H1 (cell line): Measurements from ENCODE around the gene MANSC4. TPM values are rescaled to one million over a fixed set of nuclear protein-coding genes. Genes with fewer than 3 reads are reported as not detected.

Experiments used
- CEBPB ChIP-seq: IDR thresholded peaks from 2 replicates; pipeline ENCODE4 v1.6.1; 2012; ENCODE audit warnings: low read depth, low read length
- HDAC2 ChIP-seq, 2 experiments: fragments of 300-600 bp in 1 of 2; sonication (generic) in 1 of 2; IDR thresholded peaks; 2 replicates each; pipeline ENCODE4 v1.6.1; 2011 to 2012; ENCODE audit warnings: low read depth in 2 of 2, low read length in 2 of 2, mild to moderate bottlenecking in 2 of 2, moderate library complexity in 2 of 2, borderline replicate concordance in 1 of 2, inconsistent platforms in 1 of 2
- NANOG ChIP-seq: IDR thresholded peaks from 2 replicates; pipeline ENCODE4 v1.6.1; 2011; ENCODE audit warnings: low read length, low read depth, mild to moderate bottlenecking, inconsistent platforms; ENCODE audit not compliant: insufficient read depth, poor library complexity, severe bottlenecking
- NRF1 ChIP-seq: IDR thresholded peaks from 2 replicates; pipeline ENCODE4 v1.6.1; 2011; ENCODE audit warnings: mild to moderate bottlenecking, low read depth, low read length, improper control_type of control experiment
- SP4 ChIP-seq: IDR thresholded peaks from 2 replicates; pipeline ENCODE4 v1.6.1; 2012; ENCODE audit warnings: low read length, inconsistent platforms
- ZNF274 ChIP-seq: IDR thresholded peaks from 2 replicates; pipeline ENCODE4 v1.7.0; 2012; ENCODE audit warnings: low read length, borderline replicate concordance; ENCODE audit errors: extremely low read depth
- polyA plus RNA-seq, 7 experiments: library from polyadenylated mRNA; depleted of rRNA in 3 of 7; stranded (reverse) in 5 of 7; unstranded in 2 of 7; fragments of >200 nt in 5 of 7; fragments of 200-250 nt in 2 of 7; gene quantifications; 1 replicate in 5 of 7; 2 replicates in 1 of 7; 4 replicates in 1 of 7; pipeline versions ENCODE4 v1.2.1 to v1.2.3, GENCODE V29; 2011 to 2013; ENCODE audit warnings: missing spikeins in 2 of 7, mixed read lengths in 2 of 7
- total RNA-seq: library from RNA; stranded (reverse); fragmentation: NEBNext Ultra II Directional; extraction: Animal tissue kit (Norgen Biotek cat#: 25700); gene quantifications from 2 replicates; pipeline ENCODE4 v1.2.1, GENCODE V29; 2021

The MANSC4 gene
- total and polyA plus RNA-seq, 2 of the 8 experiments (the other 6 are each of a cell fraction or from before 2014, with no cell fraction given): not detected

GRCh38 chr12:27823038-27823437 lies 43.0 kb upstream of the MANSC4 start (continued):
- no peak for TF ChIP-seq NANOG
- no peak for TF ChIP-seq NRF1
- TF ChIP-seq ZNF274: no peak
- TF ChIP-seq CEBPB: no peak
- no peak for TF ChIP-seq SP4
- TF ChIP-seq HDAC2 (IDR thresholded peaks at IDR 0.05; ENCODE audit: borderline replicate concordance in 1 of 2, low read depth in 2 of 2, low read length in 2 of 2): no peak
